ENCODE measurements around the gene PAGR1. TPM values are rescaled to one million over a fixed set of nuclear protein-coding genes. Genes with fewer than 3 reads are reported as not detected.

PAGR1 gene
- polyA plus RNA-seq, 1 of the 3 experiments (the other 2 are of a cell fraction) = 57.7 TPM

DNA sequence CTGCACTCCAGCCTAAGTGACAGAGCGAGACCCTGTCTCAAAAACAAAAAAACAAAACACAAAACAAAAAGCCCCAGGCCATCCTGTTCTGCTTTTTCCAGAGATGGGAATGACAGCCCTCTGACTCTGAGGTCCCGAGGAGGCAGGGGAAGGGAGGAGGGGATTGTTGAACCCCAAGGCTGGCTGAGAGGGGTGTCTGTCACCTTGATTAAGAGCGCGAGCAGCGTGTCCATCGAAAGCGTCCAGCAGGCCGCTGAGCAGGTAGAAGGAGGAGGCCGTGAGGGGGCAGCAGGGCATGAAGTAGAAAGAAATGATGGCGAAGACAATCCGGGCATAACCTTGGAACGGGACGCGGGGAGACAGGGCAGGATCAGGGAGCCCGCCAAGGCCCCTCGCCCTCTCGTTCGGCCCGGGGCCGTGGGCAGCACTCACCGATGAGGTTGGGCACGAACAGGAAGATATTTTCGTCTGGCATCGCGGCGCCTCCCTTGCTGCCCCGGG is 46.5 kb downstream of the PAGR1 start (continued):
- TF ChIP-seq, protein P1, sequence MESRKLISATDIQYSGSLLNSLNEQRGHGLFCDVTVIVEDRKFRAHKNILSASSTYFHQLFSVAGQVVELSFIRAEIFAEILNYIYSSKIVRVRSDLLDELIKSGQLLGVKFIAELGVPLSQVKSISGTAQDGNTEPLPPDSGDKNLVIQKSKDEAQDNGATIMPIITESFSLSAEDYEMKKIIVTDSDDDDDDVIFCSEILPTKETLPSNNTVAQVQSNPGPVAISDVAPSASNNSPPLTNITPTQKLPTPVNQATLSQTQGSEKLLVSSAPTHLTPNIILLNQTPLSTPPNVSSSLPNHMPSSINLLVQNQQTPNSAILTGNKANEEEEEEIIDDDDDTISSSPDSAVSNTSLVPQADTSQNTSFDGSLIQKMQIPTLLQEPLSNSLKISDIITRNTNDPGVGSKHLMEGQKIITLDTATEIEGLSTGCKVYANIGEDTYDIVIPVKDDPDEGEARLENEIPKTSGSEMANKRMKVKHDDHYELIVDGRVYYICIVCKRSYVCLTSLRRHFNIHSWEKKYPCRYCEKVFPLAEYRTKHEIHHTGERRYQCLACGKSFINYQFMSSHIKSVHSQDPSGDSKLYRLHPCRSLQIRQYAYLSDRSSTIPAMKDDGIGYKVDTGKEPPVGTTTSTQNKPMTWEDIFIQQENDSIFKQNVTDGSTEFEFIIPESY (IDR thresholded peaks at IDR 0.05; ENCODE audit: borderline replicate concordance, low read depth) = no peak
- TF ChIP-seq RXRA (IDR thresholded peaks at IDR 0.05; ENCODE audit: borderline replicate concordance, low read depth) (no peak), FOXM1 (IDR thresholded peaks at IDR 0.05; ENCODE audit: low read depth) (no peak), EP300 (IDR thresholded peaks at IDR 0.05; ENCODE audit: borderline replicate concordance in 1 of 2, low read depth in 1 of 2, low read length in 1 of 2) (no peak), TAF1 (IDR thresholded peaks at IDR 0.05; ENCODE audit: borderline replicate concordance, low read depth, low read length) (no peak), USF2 (IDR thresholded peaks at IDR 0.05; ENCODE audit: borderline replicate concordance, low read depth, low read length) (no peak), TCF12 (IDR thresholded peaks at IDR 0.05) (no peak), RFX5 (IDR thresholded peaks at IDR 0.05; ENCODE audit: low read length) (no peak)

DNA sequence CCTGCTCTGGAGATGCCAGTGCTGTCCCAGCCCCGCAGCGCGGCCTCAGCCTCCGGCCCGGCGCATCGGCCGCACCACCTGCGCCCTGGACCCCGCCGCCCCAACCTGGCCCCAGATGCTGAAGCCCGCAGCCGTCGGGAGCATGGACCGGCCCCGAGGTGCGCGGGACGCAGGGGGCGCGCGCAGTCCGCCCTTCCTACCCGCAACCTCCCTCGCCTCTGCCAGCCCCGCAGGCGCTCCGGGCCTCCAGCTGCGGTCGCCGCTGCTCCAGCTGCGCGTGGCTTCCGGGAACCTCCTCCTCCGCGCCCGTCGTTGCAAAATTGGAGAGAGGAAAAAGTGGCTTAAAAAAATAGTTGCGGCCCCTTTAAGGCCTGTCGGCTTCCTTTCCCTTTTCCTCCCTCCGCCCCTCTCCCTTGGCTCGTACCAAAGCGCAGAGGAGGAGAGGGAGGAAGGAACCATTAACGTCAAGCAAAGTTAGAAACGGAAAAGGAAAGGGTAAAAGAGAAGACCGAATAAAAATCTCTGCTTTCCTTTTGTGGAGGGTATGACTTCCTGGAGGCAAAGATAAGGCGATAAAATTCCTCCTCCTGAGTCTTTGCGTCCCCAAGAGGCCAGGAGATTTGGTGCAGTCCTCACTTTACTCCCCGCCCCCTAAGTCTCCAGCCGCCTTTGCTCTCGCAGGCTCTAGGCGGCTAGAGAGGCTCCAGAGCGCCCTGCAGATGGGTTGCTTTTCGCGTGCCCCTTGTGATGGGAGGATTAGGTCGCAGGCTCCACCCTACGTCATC is 47.1 kb downstream of the PAGR1 start, which contains the start of gene CDIPT:
Gene CDIPT, minus strand, starts transcription at position 343 of the 785 bp plus-strand sequence. CDS start 369 bp downstream, outside the sequence.
- Histone ChIP-seq H3K4me3 (ENCODE audit: low read depth in 2 of 2, low read length in 1 of 2) (peak within 1 kb of the TSS; percentile 81 to 90), H3K9me2 (no peaks in the 10 kb centered on the region), H3K4me2 (peak within 1 kb of the TSS; percentile 98), H3K9ac (peak within 1 kb of the TSS; percentile 79), H3K9me3 (no peaks in the 10 kb centered on the region), H3K27me3 (ENCODE audit: insufficient read depth) (no peaks in the 10 kb centered on the region), H3K36me3 (replicated peaks in 1 of 2; ENCODE audit: control insufficient read depth in 1 of 2, insufficient read depth in 2 of 2, low read length in 1 of 2) (peaks cover 5 to 14% of the 10 kb centered on the region in 2 experiments), H3K27ac (ENCODE audit: low read depth in 2 of 2, low read length in 1 of 2) (peak within 1 kb of the TSS; percentile 88 to 95), H3K4me1 (ENCODE audit: control insufficient read depth in 1 of 2, insufficient read depth in 2 of 2, low read depth in 1 of 2, low read length in 1 of 2) (peaks cover 0 to 17% of the 10 kb centered on the region in 2 experiments; a peak in 1 of 4 replicates), H2AFZ (ENCODE audit: low read depth) (peak within 1 kb of the TSS; percentile 77), H3K79me2 (ENCODE audit: insufficient read depth) (peaks cover 18% of the 10 kb centered on the region), H3F3A (replicated peaks; ENCODE audit: insufficient read depth) (peaks cover under 1% of the 10 kb centered on the region), H4K20me1 (ENCODE audit: insufficient read depth) (no peaks in the 10 kb centered on the region)
- DNase-seq = peak; percentile 94
- POLR2A ChIA-PET = interaction anchor here (1.0 to 1.1 kb wide), 3 partner anchors 15 to 55 kb away, joined by 3 to 7 read pairs (median 4); partner anchors contain the start of gene PAGR1
- under 1% methylated on average over 27 of the region's 57 CpGs for WGBS (ENCODE audit: low lambda C conversion rate)
- CTCF ChIA-PET = interaction anchor here (0.7 to 3.2 kb wide), 16 partner anchors 8 to 229 kb away, joined by 3 to 13 read pairs (median 5); partner anchors contain the start of genes KIF22, SEZ6L2, TAOK2 and TLCD3B
- TF ChIP-seq ELF1 (IDR thresholded peaks at IDR 0.05) (peak; percentile 60), TAF1 (IDR thresholded peaks at IDR 0.05; ENCODE audit: borderline replicate concordance, low read depth, low read length) (peak; percentile 63; the same call in 1 of the 2 replicates), EZH2phosphoT487 (IDR thresholded peaks at IDR 0.05; ENCODE audit: borderline replicate concordance, low read depth) (no peak), JUND (IDR thresholded peaks at IDR 0.05) (peak; percentile 46; the same call in 1 of the 2 replicates), RXRA (IDR thresholded peaks at IDR 0.05; ENCODE audit: borderline replicate concordance, low read depth) (no peak), NRF1 (IDR thresholded peaks at IDR 0.05; ENCODE audit: low read depth, low read length) (0 out of 2 replicates have a peak, but pooled peaks have one; percentile 8), EP300 (IDR thresholded peaks at IDR 0.05; ENCODE audit: borderline replicate concordance in 1 of 2, low read depth in 1 of 2, low read length in 1 of 2) (0 out of 4 replicates have a peak, but pooled peaks of 1 of the 2 experiments have one; percentile 34), MEF2A (IDR thresholded peaks at IDR 0.05; ENCODE audit: borderline replicate concordance, low read depth) (no peak), RCOR1 (IDR thresholded peaks at IDR 0.05; ENCODE audit: low read length) (peak; percentile 55; the same call in 1 of the 2 replicates), MXI1 (IDR thresholded peaks at IDR 0.05; ENCODE audit: low read depth, low read length) (peak; percentile 55), CTCF (IDR thresholded peaks at IDR 0.05) (peak; percentile 71), IRF3 (IDR thresholded peaks at IDR 0.05; ENCODE audit: low read depth, low read length) (no peak), SIN3A (IDR thresholded peaks at IDR 0.05; ENCODE audit: borderline replicate concordance, low read depth, low read length) (no peak), CHD2 (IDR thresholded peaks at IDR 0.05; ENCODE audit: low read length, partially characterized antibody) (peak; percentile 73), POLR2AphosphoS5 (IDR thresholded peaks at IDR 0.05; ENCODE audit: low read depth, low read length) (no peak), YY1 (IDR thresholded peaks at IDR 0.05; ENCODE audit: low read depth) (no peak)
